Fibroblast of villous mesenchyme (primary cell): Measurements from ENCODE around the gene GLI1. TPM values are rescaled to one million over a fixed set of nuclear protein-coding genes. Genes with fewer than 3 reads are reported as not detected.
A peak's percentile ranks its signal among the peaks of the same experiment; 100 is the strongest.

Experiments used
- DNase-seq: peaks from one replicate; pipeline ENCODE4 v3.0.0-alpha.2; 2010; ENCODE audit warnings: low read depth
- H3K4me3 ChIP-seq: 2 replicates; pipeline ENCODE4 v1.5.1; 2011; ENCODE audit warnings: low read depth, mild to moderate bottlenecking, low read length
- total RNA-seq: library from RNA; depleted of rRNA; stranded (reverse); fragments of >200 nt; gene quantifications from 2 replicates; pipeline ENCODE4 v1.2.3, GENCODE V29; 2012
- TF ChIP-seq, protein P1 (sequence below): IDR thresholded peaks from 2 replicates; pipeline ENCODE4 v1.5.1; 2012; ENCODE audit warnings: low read depth, mild to moderate bottlenecking, low read length; ENCODE audit not compliant: insufficient read depth

GLI1 gene
- total RNA-seq, 1 donor = 0.86 TPM

DNA sequence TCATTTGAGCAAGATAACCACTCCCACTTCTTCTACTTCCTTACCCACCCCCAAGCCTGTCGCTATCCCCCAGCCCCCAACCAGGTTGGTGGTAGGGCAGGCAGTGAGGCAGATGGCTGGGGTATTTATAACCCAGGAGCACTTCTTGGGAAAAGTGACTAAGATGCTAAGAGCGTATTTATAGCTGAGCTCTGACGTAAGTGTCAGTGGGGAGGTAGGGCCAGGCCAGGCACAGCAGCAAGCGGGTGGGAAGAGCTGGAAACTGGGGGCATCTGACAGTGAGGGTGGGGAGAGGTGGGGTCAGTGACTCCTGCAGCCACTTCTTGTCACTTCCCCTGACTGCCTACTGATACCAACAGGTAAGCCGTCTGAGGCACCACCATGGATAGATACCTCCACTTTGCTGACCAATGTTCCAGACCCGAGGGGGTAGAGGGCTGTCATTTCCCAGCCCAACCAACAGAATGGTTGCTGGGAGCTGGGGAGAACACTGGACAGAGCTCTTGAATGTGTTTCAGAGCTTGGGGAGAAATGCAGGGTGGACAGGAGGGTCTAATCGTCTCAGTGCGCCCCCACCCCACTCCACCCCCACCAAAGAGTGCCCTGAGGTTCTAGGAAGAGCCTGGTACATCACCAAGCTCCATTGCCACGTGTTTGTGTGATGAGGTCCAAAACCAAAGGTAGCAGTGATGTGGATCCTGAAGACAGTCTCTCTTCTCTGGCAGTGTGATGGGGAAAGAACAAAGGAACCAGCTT, 7.2 kb upstream of the GLI1 start:
- peak; percentile 94 for DNase-seq
- H3K4me3 ChIP-seq = no peak overlapping the region
- TF ChIP-seq, protein P1, sequence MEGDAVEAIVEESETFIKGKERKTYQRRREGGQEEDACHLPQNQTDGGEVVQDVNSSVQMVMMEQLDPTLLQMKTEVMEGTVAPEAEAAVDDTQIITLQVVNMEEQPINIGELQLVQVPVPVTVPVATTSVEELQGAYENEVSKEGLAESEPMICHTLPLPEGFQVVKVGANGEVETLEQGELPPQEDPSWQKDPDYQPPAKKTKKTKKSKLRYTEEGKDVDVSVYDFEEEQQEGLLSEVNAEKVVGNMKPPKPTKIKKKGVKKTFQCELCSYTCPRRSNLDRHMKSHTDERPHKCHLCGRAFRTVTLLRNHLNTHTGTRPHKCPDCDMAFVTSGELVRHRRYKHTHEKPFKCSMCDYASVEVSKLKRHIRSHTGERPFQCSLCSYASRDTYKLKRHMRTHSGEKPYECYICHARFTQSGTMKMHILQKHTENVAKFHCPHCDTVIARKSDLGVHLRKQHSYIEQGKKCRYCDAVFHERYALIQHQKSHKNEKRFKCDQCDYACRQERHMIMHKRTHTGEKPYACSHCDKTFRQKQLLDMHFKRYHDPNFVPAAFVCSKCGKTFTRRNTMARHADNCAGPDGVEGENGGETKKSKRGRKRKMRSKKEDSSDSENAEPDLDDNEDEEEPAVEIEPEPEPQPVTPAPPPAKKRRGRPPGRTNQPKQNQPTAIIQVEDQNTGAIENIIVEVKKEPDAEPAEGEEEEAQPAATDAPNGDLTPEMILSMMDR = no peak

DNA sequence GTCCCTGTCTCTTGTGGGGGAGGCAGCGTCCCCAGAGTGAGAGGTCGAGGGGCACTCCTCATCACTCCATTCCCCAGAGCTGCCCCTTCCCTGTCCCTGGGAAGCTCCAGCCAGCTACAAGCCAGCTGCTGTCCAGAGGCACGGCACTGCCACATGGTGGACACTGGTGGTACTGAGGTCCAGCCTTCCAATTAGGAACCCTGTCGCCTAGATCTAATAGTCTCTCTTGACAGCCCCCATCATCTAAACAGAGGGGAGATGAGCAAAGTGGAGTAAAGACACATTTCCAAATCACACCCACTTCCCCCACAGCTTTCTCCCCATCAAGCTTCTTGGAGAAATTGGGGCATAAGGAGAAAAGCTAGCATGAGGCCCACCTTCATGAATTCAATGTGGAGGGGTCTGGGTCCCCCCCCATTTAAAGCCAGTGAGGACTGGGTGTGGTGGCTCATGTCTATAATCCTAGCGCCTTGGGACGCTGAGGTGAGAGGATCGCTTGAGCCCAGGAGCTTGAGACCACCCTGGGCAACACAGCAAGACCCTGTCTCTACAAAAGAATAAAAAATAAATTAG, 6.6 kb upstream of the GLI1 start:
- TF ChIP-seq, protein P1 = peak; percentile 98
- DNase-seq = peak; percentile 84
- H3K4me3 ChIP-seq = no peak overlapping the region

DNA sequence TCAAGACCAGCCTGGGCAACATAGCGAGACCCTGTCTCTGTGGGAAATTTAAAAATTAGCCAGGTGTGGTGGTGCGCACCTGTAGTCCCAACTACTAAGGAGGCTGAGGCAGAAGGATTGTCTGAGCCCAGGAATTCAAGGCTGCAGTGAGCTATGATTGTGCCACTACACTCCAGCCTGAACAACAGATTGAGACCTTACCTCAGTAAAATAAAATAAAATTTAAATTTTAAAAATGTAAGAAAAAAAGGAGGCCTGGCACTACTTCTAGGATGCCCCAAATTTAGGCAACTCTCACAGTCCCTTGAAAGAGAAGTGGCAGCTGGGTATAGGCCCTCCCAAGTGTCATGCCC, 5.4 kb upstream of the GLI1 start:
- TF ChIP-seq, protein P1 = no peak
- no peak overlapping the region for H3K4me3 ChIP-seq
- DNase-seq = no peak

DNA sequence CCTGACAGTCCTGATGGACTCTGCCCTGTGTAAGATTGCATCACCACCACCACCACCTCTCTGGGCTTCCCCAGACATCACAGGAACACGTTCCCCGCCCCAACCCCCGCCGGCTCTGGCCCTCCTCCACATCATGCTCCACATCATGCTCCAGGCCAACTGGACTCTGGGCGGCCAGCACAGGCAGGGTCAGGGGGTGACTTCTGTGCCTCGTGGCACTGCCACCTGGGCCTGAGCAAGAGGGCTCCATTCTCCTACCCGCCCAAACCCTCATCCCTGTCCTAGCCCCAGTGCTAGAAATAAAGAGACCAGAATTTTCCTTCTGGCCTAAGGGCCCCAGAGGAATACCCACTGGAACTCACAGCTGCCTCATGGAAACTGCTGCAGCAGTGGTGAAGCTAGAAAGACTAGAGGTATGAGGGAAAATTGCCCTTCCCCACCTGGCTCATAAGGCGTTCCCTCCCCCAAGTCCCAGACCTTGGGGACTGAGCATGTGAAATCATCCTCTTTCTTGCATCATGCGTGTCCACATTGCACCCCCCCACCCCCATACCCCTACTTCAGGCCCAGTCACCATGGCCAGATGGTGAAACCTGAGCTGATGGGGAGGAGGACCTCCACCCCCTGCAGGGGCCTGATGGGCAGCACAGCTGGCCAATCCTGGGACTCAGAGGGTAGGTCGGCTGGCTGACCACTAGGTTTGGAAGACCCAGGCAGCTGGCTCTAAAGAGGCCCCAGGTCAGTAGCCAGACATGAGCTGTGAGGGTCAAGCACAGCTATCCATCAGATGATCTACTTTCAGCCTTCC, 4.8 kb upstream of the GLI1 start, which contains the start of gene INHBE:
TSS of gene INHBE (plus strand) at position 742 of the 808 bp plus-strand sequence. CDS start 230 bp downstream, outside the sequence.
- H3K4me3 ChIP-seq = peak within 1 kb of the TSS; percentile 52
- DNase-seq = peak; percentile 91
- TF ChIP-seq, protein P1 = no peak

DNA sequence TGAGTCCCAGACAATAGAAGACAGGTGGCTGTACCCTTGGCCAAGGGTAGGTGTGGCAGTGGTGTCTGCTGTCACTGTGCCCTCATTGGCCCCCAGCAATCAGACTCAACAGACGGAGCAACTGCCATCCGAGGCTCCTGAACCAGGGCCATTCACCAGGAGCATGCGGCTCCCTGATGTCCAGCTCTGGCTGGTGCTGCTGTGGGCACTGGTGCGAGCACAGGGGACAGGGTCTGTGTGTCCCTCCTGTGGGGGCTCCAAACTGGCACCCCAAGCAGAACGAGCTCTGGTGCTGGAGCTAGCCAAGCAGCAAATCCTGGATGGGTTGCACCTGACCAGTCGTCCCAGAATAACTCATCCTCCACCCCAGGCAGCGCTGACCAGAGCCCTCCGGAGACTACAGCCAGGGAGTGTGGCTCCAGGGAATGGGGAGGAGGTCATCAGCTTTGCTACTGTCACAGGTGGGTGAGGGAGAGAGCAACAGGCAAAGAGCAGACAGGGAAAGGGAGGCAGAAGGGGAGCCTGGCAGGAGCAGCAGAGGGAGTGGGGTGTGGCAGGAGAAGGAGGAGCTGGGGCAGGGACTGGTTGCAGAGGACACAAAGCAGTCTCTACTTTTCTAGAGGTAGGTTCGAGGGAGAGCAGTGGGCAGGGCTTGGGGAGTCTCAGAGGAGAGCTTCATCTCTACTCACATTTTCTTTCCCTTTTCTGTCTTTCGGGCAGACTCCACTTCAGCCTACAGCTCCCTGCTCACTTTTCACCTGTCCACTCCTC, 4.0 kb upstream of the GLI1 start:
- TF ChIP-seq, protein P1 = no peak
- H3K4me3 ChIP-seq = peak overlapping the region; percentile 52
- no peak for DNase-seq

DNA sequence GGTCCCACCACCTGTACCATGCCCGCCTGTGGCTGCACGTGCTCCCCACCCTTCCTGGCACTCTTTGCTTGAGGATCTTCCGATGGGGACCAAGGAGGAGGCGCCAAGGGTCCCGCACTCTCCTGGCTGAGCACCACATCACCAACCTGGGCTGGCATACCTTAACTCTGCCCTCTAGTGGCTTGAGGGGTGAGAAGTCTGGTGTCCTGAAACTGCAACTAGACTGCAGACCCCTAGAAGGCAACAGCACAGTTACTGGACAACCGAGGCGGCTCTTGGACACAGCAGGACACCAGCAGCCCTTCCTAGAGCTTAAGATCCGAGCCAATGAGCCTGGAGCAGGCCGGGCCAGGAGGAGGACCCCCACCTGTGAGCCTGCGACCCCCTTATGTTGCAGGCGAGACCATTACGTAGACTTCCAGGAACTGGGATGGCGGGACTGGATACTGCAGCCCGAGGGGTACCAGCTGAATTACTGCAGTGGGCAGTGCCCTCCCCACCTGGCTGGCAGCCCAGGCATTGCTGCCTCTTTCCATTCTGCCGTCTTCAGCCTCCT, 3.4 kb upstream of the GLI1 start:
- DNase-seq = peak; percentile 43
- TF ChIP-seq, protein P1 = peak; percentile 67
- H3K4me3 ChIP-seq = peak overlapping the region; percentile 52
